HL-60 (cell line): Measurements from ENCODE around the gene STX7.

Source experiments
- CTCF ChIP-seq: IDR thresholded peaks from one replicate; pipeline ENCODE4 v1.5.1; 2011; ENCODE audit warnings: low read length, control low read depth, inconsistent platforms; ENCODE audit not compliant: insufficient read depth
- GABPA ChIP-seq: IDR thresholded peaks from 2 replicates; pipeline ENCODE4 v1.6.1; 2012; ENCODE audit warnings: low read depth
- POLR2AphosphoS5 ChIP-seq: IDR thresholded peaks from 2 replicates; pipeline ENCODE4 v1.6.1; 2012; ENCODE audit warnings: low read depth
- REST ChIP-seq: IDR thresholded peaks from 2 replicates; pipeline ENCODE4 v1.6.1; 2012; ENCODE audit warnings: low read depth; ENCODE audit not compliant: insufficient replicate concordance
- SPI1 ChIP-seq: IDR thresholded peaks from 2 replicates; pipeline ENCODE4 v1.6.1; 2012; ENCODE audit warnings: low read depth, mild to moderate bottlenecking, borderline replicate concordance

- TF ChIP-seq CTCF (no peak), GABPA (no peak), POLR2AphosphoS5 (no peak), SPI1 (no peak), REST (no peak)
Measured at GRCh38 chr6:132499757-132500156, 13.2 kb downstream of the STX7 start.
